Activated T-cell treated with anti-CD3 and anti-CD28 coated beads, Interleukin-2, amount 50 U/mL, for 72 hours (primary cell): ENCODE results near the gene MAST2. TPM values are rescaled to one million over a fixed set of nuclear protein-coding genes. Genes with fewer than 3 reads are reported as not detected.

Experiments used
- ATAC-seq, 2 donors: fragments of 150-1000 bp; cut with Tn5 transposase; replicated peaks in 1 of 2; 2 replicates each; pipeline ENCODE4 v1.10.0; 2021; ENCODE audit warnings: moderate library complexity in 2 of 2, mild to moderate bottlenecking in 1 of 2
- DNase-seq, 2 donors: peaks; one replicate each; pipeline ENCODE4 v3.0.0; 2021 to 2022; ENCODE audit warnings: mixed read lengths in 1 of 2
- H3K27ac Mint-ChIP-seq: one replicate; pipeline ENCODE4 v1.8.0; 2022; ENCODE audit warnings: mild to moderate bottlenecking, moderate library complexity, mixed read lengths
- H3K27me3 Mint-ChIP-seq: one replicate; pipeline ENCODE4 v1.8.0; 2022; ENCODE audit warnings: low read depth, mixed read lengths
- H3K36me3 Mint-ChIP-seq, 2 donors: one replicate each; pipeline ENCODE4 v1.8.0; 2022; ENCODE audit warnings: mixed read lengths in 2 of 2, mild to moderate bottlenecking in 1 of 2; ENCODE audit not compliant: insufficient read depth in 2 of 2
- H3K4me1 Mint-ChIP-seq: one replicate; pipeline ENCODE4 v1.8.0; 2022; ENCODE audit warnings: low read depth, mixed read lengths
- H3K4me3 Mint-ChIP-seq, 2 donors: one replicate each; pipeline ENCODE4 v1.8.0; 2022; ENCODE audit warnings: mild to moderate bottlenecking in 2 of 2, mixed read lengths in 2 of 2, moderate library complexity in 2 of 2
- H3K9me3 Mint-ChIP-seq, 2 donors: one replicate each; pipeline ENCODE4 v1.8.0; 2022; ENCODE audit warnings: mixed read lengths in 2 of 2
- total RNA-seq, 2 donors: library from RNA; stranded (reverse); gene quantifications; one replicate each; pipeline ENCODE4 v1.2.3, GENCODE V29; 2022

Gene MAST2
- total RNA-seq, 2 donors from 2014 or later = 20.7 to 21.0 TPM

GRCh38 chr1:45973121-45973520, 169.7 kb downstream of the MAST2 start:
- Mint-ChIP-seq H3K4me3 (no peak overlapping the region), H3K9me3 (no peaks in the 10 kb centered on the region), H3K4me1 (no peaks in the 10 kb centered on the region), H3K27ac (no peak overlapping the region), H3K36me3 (no peaks in the 10 kb centered on the region), H3K27me3 (no peaks in the 10 kb centered on the region)
- DNase-seq (no peak), ATAC-seq (no peak)

- H3K4me1 Mint-ChIP-seq = no peaks in the 10 kb centered on the region
- no peak overlapping the region for H3K27ac Mint-ChIP-seq
- H3K4me3 Mint-ChIP-seq = no peak overlapping the region
- no peaks in the 10 kb centered on the region for H3K9me3 Mint-ChIP-seq
- H3K36me3 Mint-ChIP-seq = no peaks in the 10 kb centered on the region
- peak; percentile 29 to 73 for ATAC-seq
- no peak for DNase-seq
- no peaks in the 10 kb centered on the region for H3K27me3 Mint-ChIP-seq
These were observed 171.3 kb downstream of the MAST2 start for GRCh38 chr1:45974541-45975269.

GRCh38 chr1:45976623-45977022, 173.2 kb downstream of the MAST2 start:
- ATAC-seq = no peak

GRCh38 chr1:45979074-45979777, 175.8 kb downstream of the MAST2 start:
- Mint-ChIP-seq H3K27ac (no peak overlapping the region), H3K4me3 (no peak overlapping the region), H3K27me3 (no peaks in the 10 kb centered on the region), H3K4me1 (no peaks in the 10 kb centered on the region), H3K36me3 (no peaks in the 10 kb centered on the region), H3K9me3 (no peaks in the 10 kb centered on the region)
- DNase-seq (no peak), ATAC-seq (no peak)

More at GRCh38 chr1:45976623-45977022, 173.2 kb downstream of the MAST2 start:
- Mint-ChIP-seq H3K4me1 (no peaks in the 10 kb centered on the region), H3K27me3 (no peaks in the 10 kb centered on the region), H3K36me3 (no peaks in the 10 kb centered on the region), H3K9me3 (no peaks in the 10 kb centered on the region), H3K4me3 (no peak overlapping the region), H3K27ac (no peak overlapping the region)
- DNase-seq = no peak

- Mint-ChIP-seq H3K9me3 (no peaks in the 10 kb centered on the region), H3K4me3 (no peak overlapping the region), H3K27ac (no peak overlapping the region), H3K4me1 (no peaks in the 10 kb centered on the region), H3K36me3 (no peaks in the 10 kb centered on the region), H3K27me3 (no peaks in the 10 kb centered on the region)
- ATAC-seq = no peak
- no peak for DNase-seq
These were observed 176.4 kb downstream of the MAST2 start for GRCh38 chr1:45979778-45980176.

- Mint-ChIP-seq H3K27me3 (no peaks in the 10 kb centered on the region), H3K4me1 (no peaks in the 10 kb centered on the region), H3K27ac (no peak overlapping the region), H3K9me3 (no peaks in the 10 kb centered on the region), H3K4me3 (no peak overlapping the region), H3K36me3 (no peaks in the 10 kb centered on the region)
- DNase-seq (no peak), ATAC-seq (no peak)
These were observed 178.9 kb downstream of the MAST2 start for GRCh38 chr1:45982359-45982758.

GRCh38 chr1:45983967-45984366, 180.6 kb downstream of the MAST2 start:
- no peaks in the 10 kb centered on the region for H3K36me3 Mint-ChIP-seq
- H3K27ac Mint-ChIP-seq = no peak overlapping the region
- DNase-seq (no peak), ATAC-seq (no peak)
- H3K9me3 Mint-ChIP-seq = no peaks in the 10 kb centered on the region
- no peak overlapping the region for H3K4me3 Mint-ChIP-seq
- no peaks in the 10 kb centered on the region for H3K27me3 Mint-ChIP-seq
- no peaks in the 10 kb centered on the region for H3K4me1 Mint-ChIP-seq

- Mint-ChIP-seq H3K27ac (no peak overlapping the region), H3K27me3 (no peaks in the 10 kb centered on the region), H3K9me3 (peaks cover 0 to 2% of the 10 kb centered on the region in 2 donors)
These were observed 183.8 kb downstream of the MAST2 start for GRCh38 chr1:45987204-45987603.

GRCh38 chr1:45989249-45989648, 185.8 kb downstream of the MAST2 start:
- H3K9me3 Mint-ChIP-seq = peaks cover 0 to 2% of the 10 kb centered on the region in 2 donors
- no peaks in the 10 kb centered on the region for H3K27me3 Mint-ChIP-seq

More at GRCh38 chr1:45987204-45987603, 183.8 kb downstream of the MAST2 start:
- Mint-ChIP-seq H3K36me3 (no peaks in the 10 kb centered on the region), H3K4me1 (no peaks in the 10 kb centered on the region), H3K4me3 (no peak overlapping the region)
- no peak for DNase-seq
- no peak for ATAC-seq

GRCh38 chr1:45994423-45994822, 191.0 kb downstream of the MAST2 start:
- Mint-ChIP-seq H3K9me3 (peaks cover 0 to 2% of the 10 kb centered on the region in 2 donors), H3K4me3 (no peak overlapping the region), H3K27me3 (no peaks in the 10 kb centered on the region), H3K36me3 (peaks cover 0 to 2% of the 10 kb centered on the region in 2 donors), H3K27ac (no peak overlapping the region), H3K4me1 (no peaks in the 10 kb centered on the region)
- ATAC-seq = no peak
- DNase-seq = no peak

More at GRCh38 chr1:45989249-45989648, 185.8 kb downstream of the MAST2 start:
- DNase-seq (no peak), ATAC-seq (no peak)
- Mint-ChIP-seq H3K4me3 (no peak overlapping the region), H3K27ac (no peak overlapping the region), H3K4me1 (no peaks in the 10 kb centered on the region), H3K36me3 (peaks cover 0 to 2% of the 10 kb centered on the region in 2 donors)

GRCh38 chr1:45995298-45995697, 191.9 kb downstream of the MAST2 start:
- Mint-ChIP-seq H3K4me3 (no peak overlapping the region), H3K36me3 (peaks cover 0 to 5% of the 10 kb centered on the region in 2 donors), H3K9me3 (peaks cover 0 to 2% of the 10 kb centered on the region in 2 donors), H3K27me3 (no peaks in the 10 kb centered on the region), H3K4me1 (no peaks in the 10 kb centered on the region), H3K27ac (no peak overlapping the region)
- ATAC-seq (no peak), DNase-seq (no peak)

- no peak overlapping the region for H3K4me3 Mint-ChIP-seq
- no peaks in the 10 kb centered on the region for H3K27me3 Mint-ChIP-seq
- DNase-seq (no peak), ATAC-seq (no peak)
- no peaks in the 10 kb centered on the region for H3K9me3 Mint-ChIP-seq
- H3K36me3 Mint-ChIP-seq = peaks cover 0 to 3% of the 10 kb centered on the region in 2 donors
- H3K27ac Mint-ChIP-seq = no peak overlapping the region
- H3K4me1 Mint-ChIP-seq = no peaks in the 10 kb centered on the region
These were observed 194.7 kb downstream of the MAST2 start for GRCh38 chr1:45998020-45998617.

GRCh38 chr1:45999507-45999906, 196.1 kb downstream of the MAST2 start:
- Mint-ChIP-seq H3K4me3 (no peak overlapping the region), H3K4me1 (no peaks in the 10 kb centered on the region), H3K9me3 (no peaks in the 10 kb centered on the region), H3K27me3 (no peaks in the 10 kb centered on the region), H3K27ac (no peak overlapping the region), H3K36me3 (peaks cover 0 to 3% of the 10 kb centered on the region in 2 donors)
- ATAC-seq (no peak), DNase-seq (no peak)
